SH-SY5Y (cell line): ENCODE data around the gene SDF2L1.

Experiments
- GATA2 ChIP-seq: IDR thresholded peaks from 2 replicates; pipeline ENCODE4 v1.6.1; 2011; ENCODE audit warnings: mild to moderate bottlenecking, low read depth, low read length
- GATA3 ChIP-seq: IDR thresholded peaks from 2 replicates; pipeline ENCODE4 v1.6.1; 2011; ENCODE audit warnings: low read depth, mild to moderate bottlenecking, low read length, moderate library complexity

SDF2L1 gene

DNA sequence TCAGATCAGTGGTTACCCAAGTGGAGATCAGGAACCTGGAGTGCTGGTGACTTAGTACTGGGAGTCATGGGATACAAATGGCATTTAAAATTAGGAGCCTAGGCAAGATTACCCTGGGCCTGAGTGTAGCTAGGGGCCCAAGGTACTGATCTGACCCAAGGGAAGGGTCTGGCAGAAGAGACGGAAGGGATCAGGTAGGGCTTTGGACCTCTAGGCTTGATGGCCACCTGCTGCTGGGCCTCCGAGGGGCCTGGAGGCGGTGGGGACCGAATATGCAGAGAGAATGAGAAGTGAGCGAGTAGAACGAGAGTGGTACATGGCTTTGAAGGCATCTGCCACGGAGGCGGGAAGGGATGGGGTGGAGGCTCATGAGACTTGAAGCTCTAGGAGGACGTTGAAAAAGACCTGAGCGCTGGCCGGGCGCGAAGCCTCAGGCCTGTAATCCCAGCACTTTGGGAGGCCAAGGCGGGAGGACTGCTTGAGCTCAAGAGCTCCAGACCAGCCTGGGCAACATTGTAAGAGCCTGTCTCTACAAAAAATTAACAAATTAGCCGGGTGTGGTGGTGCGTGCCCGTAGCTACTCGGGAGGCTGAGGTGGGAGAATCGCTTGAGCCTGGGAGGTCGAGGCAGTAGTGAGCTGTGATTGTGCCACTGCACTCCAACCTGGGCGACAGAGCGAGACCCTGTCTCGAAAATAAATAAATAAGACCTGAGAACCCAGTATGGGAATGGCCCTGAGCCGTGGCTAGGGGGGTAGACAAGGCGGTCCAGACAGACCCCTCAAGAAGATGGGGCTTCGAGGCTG lies 23.1 kb downstream of the SDF2L1 start:
- no peak for TF ChIP-seq GATA3
- no peak for TF ChIP-seq GATA2

DNA sequence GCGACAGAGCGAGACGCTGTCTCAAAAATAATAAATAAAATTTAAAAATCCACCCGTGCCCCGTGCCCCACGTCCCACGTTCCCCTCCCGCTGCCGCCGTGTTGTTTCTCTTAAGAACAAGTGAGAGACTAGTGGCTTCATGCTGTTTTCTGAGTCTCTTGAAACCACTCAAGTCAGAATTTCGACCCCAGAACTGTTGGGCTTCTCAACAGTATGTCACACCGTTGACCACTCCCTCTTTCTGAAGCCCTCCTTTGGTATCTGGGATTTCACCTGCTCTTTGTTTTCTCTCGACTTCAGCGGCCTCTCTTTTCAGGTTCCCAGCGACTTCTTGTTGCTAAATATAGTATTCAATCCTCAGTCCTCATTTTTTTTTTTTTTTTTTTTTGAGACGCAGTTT lies 24.7 kb downstream of the SDF2L1 start:
- no peak for TF ChIP-seq GATA2
- no peak for TF ChIP-seq GATA3

DNA sequence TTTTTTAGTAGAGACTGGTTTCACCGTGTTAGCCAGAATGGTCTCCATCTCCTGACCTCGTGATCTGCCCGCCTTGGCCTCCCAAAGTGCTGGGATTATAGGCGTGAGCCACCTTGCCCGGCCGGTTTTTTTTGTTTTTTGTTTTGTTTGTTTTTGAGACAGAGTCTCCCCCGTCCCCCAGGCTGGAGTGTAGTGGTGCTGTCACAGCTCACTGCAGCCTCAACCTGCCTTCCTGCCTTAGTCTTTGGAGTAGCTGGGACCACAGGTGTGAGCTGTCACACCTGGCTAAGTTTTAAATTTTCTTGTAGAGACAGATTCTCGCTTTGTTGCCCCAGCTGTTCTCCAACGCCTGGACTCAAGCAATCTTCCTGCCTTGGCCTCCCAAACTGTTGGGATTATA lies 26.9 kb downstream of the SDF2L1 start:
- no peak for TF ChIP-seq GATA3
- no peak for TF ChIP-seq GATA2

DNA sequence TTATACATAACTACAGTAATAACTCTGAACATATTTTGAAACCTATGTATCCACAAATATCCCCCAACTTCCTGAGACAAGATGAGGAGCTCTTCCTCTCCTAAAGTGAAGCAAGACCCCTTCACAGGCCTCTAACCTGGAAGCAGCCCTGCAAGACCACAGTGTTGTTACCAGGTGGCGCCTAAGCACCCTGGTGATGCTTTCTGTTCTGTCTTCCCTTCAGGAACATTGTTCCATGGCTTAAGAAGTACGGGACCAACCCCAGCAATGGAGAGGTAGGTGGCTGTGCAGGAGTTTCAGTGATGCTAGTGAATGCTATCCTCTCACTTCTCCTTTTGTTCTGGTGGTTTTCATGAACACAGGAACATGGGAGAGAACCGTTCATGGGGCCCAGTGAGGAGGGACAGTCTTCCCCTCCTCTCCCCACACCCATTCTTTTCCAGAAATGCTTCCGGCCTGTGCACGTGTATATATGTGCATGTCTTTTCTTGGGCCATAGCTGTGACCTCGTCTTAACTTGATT lies 30.1 kb downstream of the SDF2L1 start:
- no peak for TF ChIP-seq GATA2
- no peak for TF ChIP-seq GATA3

DNA sequence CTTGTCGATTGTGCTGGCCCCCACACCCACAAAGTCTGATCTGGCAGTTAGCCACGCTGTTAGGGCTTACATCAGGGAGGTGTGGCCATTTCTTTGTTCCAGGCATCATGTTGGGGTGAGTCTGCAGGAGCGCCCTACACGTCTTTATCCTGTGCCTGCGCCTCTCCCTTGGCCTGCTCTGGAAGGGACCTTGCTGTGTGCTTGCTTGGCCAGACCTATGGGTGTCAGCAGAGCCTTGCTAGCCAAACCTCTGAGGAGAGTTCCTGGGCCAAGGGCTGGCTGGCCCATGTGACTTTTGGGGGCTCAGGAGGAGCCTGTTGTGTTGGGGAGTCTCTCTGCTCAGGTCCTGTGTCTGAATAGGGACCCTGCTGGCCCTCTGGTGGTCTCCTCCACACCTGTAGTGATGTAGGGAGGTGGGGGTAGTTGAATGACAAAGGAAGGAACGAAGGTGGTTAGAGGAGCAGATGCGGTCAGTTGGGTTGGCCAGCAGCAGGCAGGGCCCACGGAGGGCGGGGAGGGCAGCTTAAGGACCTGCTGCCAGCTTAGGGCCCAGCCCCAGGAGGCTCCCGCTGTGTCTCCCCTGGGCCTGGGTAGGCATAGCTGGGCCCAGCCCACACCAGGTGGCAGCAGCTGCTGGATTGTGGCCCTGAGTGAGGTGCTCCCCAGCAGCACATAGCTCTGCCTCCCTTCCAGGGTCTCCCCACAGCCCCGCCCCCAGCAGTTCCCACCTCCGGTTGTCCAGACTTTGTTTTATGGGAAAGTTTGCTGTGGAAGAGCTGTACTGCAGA lies 31.6 kb downstream of the SDF2L1 start:
- no peak for TF ChIP-seq GATA3
- TF ChIP-seq GATA2 = no peak

DNA sequence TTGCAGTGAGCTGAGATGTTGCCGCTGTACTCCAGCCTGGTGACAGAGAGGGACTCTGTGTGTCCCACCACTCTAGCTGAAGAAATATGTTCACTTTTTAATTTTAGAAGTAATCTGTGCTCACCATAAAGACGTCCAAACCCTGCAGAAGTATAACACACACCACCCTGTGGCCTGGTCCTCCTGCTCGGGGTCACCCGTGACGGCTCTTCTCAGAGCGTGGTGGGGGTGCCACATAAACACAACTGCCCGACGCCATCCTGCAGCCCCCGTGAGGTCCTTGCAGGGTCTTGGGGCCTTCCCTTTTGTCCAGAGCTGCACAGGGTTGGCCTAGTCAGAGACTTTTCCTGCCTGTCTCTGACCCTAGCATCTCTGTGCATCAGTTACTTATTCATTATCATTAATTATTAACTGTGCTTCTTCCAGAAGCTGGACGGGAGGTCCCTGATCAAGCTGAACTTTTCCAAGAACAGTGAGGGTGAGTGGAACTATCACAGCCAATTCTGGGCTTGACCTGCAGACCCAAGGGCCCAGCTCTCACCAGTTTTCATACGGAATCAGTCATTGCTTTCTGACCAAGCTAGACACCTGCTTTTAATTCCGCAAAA lies 32.6 kb downstream of the SDF2L1 start:
- no peak for TF ChIP-seq GATA2
- no peak for TF ChIP-seq GATA3

DNA sequence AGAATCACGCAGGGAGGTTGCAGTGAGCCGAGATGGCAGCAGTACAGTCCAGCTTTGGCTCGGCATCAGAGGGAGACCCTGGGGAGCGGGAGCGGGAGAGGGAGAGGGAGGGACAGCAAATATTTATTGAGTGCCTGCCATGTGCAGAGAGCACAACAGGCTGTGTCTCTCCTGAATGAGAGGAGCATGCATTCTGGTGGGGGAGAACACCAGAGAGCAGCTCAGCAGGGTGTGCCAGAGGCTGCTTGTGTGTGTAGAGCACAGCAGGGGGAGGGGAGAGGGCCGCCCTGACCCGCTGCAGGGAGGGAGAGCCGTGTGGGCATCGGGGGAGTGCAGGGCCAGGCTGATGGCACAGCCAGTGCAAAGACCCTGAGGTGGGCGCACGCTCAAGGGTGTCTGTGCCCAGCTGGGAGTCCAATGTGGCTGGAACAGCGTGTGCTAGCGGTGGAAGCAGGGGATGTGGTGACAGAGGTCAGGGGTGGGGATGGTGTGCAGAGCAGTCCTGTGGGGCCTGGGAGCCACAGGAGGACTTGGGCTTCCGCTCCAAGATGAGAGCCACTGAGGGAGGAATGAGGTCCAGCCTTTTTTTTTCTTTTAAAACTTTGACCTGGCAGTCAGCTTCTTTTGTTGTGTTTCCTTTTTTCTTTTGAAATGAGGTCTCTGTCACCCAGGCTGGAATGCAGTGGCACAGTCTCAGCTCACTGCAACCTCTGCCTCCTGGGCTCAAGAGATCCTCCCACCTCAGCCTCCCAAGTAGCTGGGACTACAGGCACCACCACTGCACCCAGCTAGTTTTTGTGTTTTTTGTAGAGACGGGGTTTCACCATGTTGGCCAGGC lies 35.7 kb downstream of the SDF2L1 start:
- TF ChIP-seq GATA3 = no peak

DNA sequence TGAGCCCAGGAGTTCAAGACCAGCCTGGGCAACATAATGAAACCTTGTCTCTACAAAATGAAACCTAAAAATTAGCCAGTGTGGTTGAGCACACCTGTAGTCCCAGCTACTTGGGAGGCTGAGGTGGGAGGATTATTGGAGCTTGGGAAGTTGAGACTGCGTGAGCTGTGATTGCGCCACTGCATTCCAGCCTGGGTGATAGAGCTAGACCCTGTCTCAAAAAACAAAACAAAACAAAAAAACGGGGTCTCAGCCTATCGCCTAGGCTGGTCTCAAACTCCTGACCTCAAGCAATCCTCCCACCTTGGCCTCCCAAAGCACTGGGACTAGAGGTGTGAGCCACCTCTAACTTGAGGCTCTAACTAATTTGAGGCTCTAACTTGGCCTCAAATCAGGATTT lies 37.3 kb downstream of the SDF2L1 start:
- TF ChIP-seq GATA2 (no peak), GATA3 (no peak)

DNA sequence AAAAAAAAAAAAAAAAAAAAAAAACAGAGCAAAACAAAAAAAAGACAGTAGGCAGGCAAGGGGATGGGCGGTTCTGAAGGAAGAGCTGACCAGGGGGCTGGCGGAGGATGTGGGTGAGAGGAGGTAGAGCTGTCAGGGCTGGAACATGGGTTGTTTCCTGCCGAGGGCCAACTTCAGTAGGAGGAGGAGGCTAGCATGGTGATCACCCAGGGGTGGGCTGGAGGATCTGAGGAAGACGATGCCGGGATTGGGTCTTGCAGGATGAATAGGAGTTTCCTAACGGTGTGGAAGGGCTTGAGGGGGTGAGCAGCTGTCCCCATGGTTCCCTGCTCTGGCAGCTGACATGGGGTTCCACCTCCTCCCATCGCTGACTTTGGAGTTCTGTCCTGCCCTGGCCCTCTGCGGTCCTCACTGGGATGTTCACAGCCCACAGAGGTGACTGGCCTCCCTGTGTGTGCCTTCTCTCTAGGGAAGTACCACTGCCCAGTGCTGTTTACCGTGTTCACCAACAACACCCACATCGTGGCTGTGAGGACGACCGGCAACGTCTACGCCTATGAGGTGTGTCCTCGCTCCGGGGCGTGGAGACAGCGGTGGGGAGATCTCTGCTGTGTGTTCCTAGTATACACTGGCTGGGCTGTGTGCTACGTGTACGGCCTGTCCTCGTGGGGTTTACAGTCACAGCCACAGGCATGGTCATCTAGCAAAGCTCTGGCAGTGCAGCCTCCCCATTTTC lies 38.9 kb downstream of the SDF2L1 start:
- TF ChIP-seq GATA3 (no peak), GATA2 (no peak)

DNA sequence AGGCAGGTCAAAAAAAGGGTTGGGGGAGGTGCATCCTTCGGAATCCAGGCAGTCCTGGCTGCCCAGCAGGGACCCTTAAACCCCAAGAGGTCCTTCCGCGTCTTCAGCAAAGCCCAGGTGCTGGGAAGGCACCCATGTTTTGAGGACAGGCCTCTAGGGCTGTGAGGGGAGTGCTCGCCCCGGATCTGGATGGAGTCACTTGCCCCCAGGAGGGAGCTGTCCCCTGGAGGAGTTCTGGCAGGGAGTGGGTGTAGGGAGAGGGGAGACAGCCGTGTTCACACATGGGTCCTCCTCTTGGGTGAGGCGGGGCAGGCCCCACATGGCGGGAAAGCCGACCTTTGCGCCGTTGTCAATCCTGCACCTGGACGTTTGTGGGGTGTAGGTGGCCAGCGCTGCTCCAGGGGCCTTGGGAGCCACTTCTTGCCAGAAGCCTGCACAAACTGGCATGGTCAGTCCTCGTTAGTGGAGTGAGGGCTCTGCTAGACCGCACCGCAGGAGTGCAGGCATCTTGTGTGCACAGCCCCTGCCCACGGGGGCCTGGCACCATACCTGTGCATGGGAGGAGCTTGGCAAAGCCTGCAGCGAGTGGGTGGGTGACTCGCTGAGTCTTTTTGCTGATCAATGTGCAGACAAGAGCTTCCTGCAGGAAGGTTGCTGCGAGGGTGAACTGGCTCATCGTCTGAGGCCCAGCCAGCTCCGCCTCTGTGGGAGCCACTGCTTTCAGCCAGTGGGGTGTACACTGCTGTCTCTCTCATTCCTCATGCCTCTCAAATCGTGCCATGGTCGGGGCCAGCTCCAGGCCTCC lies 39.7 kb downstream of the SDF2L1 start:
- TF ChIP-seq GATA2 (no peak), GATA3 (no peak)

DNA sequence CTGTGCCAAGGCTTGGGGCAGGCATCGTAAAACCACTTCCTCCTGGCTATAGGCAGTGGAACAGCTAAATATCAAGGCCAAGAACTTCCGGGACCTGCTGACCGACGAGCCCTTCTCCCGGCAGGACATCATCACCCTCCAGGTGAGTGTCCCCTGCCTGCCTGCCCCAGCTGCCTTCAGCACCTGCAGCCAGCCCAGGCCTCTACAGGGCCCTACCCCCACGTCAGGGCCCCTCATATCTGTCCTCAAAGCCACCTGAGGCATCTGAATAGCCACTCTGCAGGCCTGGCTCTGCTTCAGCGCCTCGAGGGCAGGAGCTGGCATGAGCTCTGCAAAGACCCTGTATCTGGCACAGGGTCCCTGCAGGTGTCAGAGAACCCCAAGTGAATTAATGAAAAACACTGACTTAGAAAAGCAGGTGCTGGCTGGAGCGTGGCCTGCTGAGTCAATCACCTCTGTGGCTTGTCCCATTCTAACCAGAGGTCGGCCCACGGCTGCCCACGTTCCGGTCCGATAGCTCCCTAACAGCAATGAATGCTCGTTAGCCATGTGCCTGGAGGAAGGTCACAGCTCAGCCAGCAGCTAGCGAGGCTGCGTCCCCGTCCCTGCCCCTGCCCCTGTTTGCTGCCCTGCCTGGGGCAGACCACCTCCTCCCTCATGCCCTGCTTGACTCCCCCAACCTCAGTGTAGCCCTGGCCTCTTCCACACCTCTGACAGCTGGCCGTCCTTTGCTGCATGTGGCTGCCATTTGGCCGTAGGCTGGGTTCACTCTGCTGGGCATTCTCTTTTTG lies 40.5 kb downstream of the SDF2L1 start:
- TF ChIP-seq GATA3 = no peak
- TF ChIP-seq GATA2 = no peak

DNA sequence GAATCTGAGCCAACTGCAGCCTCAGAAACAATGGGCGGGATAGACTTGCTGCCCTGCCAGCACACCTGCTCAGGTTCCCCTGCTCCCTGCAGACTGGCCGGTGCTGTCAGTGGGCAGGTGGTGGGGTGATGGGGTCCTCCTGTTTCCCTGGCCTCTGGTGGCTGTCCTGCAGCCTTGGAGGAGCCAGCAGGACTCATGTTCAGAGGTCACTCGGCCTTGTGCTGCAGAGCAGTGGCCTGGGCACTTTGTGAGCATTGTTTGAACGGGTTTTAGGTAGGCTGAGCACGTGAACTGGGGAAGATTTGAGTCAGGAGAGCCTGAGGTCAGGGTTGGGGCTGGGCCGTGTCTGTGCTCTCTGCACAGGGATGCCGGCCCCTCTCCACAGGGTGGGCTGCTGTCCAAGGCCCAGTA lies 41.3 kb downstream of the SDF2L1 start:
- no peak for TF ChIP-seq GATA2
- no peak for TF ChIP-seq GATA3
